CD4-positive, alpha-beta memory T cell (primary cell): ENCODE measurements around the gene VAV2. TPM values are rescaled to one million over a fixed set of nuclear protein-coding genes. Genes with fewer than 3 reads are reported as not detected.

Experiments used
- CTCF ChIA-PET: fragments of 350-600 bp; sonication (Branson Sonifier 250); formaldehyde crosslinking; loops from one replicate; lab custom pipeline; 2021; ENCODE audit warnings: inconsistent platforms; ENCODE audit not compliant: partially characterized antibody; lab: Charles Lee
- POLR2A ChIA-PET: fragments of 350-600 bp; sonication (Branson Sonifier 250); formaldehyde crosslinking; loops from one replicate; lab custom pipeline; 2021; ENCODE audit not compliant: partially characterized antibody; lab: Charles Lee
- DNase-seq, 5 donors: peaks; one replicate each; pipeline versions ENCODE4 v3.0.0 to v3.0.0-alpha.2; 2020 to 2022; ENCODE audit warnings: mixed read lengths in 1 of 5
- H3K27ac ChIP-seq: one replicate; pipeline ENCODE4 v1.7.0; 2013; ENCODE audit warnings: low read depth, low read length
- H3K27me3 ChIP-seq: 2 replicates; pipeline ENCODE4 v1.7.0; 2013; ENCODE audit warnings: mild to moderate bottlenecking, low read length, moderate library complexity; ENCODE audit not compliant: insufficient read depth
- H3K36me3 ChIP-seq: 2 replicates; pipeline ENCODE4 v1.7.0; 2013; ENCODE audit warnings: mild to moderate bottlenecking, low read length, moderate library complexity; ENCODE audit not compliant: insufficient read depth
- H3K4me1 ChIP-seq: 2 replicates; pipeline ENCODE4 v1.7.0; 2013; ENCODE audit warnings: mild to moderate bottlenecking, low read length, moderate library complexity; ENCODE audit not compliant: insufficient read depth
- H3K4me3 ChIP-seq, 2 donors: one replicate each; pipeline ENCODE4 v1.7.0; 2013; ENCODE audit warnings: low read length in 2 of 2, mild to moderate bottlenecking in 1 of 2
- H3K9me3 ChIP-seq, 2 donors: one replicate each; pipeline ENCODE4 v1.7.0; 2013; ENCODE audit warnings: low read length in 2 of 2, control low read depth in 1 of 2; ENCODE audit not compliant: control insufficient read depth in 1 of 2
- H3K27ac Mint-ChIP-seq, 7 donors: one replicate each; pipeline ENCODE4 v1.8.0; 2020 to 2021; ENCODE audit warnings: mixed read lengths in 7 of 7, mild to moderate bottlenecking in 6 of 7, inconsistent platforms in 3 of 7, moderate library complexity in 3 of 7
- H3K27me3 Mint-ChIP-seq, 2 donors: one replicate each; pipeline ENCODE4 v1.8.0; 2020 to 2021; ENCODE audit warnings: mixed read lengths in 2 of 2
- H3K36me3 Mint-ChIP-seq, 2 donors: one replicate each; pipeline ENCODE4 v1.8.0; 2020 to 2021; ENCODE audit warnings: mixed read lengths in 2 of 2, inconsistent platforms in 1 of 2, mild to moderate bottlenecking in 1 of 2
- H3K4me1 Mint-ChIP-seq, 4 donors: one replicate each; pipeline ENCODE4 v1.8.0; 2020 to 2021; ENCODE audit warnings: mixed read lengths in 4 of 4, mild to moderate bottlenecking in 1 of 4
- H3K4me3 Mint-ChIP-seq, 8 donors: one replicate each; pipeline ENCODE4 v1.8.0; 2020 to 2021; ENCODE audit warnings: mixed read lengths in 8 of 8, mild to moderate bottlenecking in 7 of 8, moderate library complexity in 6 of 8, inconsistent platforms in 3 of 8
- H3K9me3 Mint-ChIP-seq, 8 donors: one replicate each; pipeline ENCODE4 v1.8.0; 2020 to 2021; ENCODE audit warnings: mixed read lengths in 8 of 8, mild to moderate bottlenecking in 5 of 8, inconsistent platforms in 3 of 8, moderate library complexity in 1 of 8
- intact Hi-C: fragments of 100-400 bp; cut with micrococcal nuclease; formaldehyde crosslinking; loops from one replicate; pipeline ENCODE4 v1.15.1; 2023
- polyA plus RNA-seq, 2 donors: library from polyadenylated mRNA; unstranded; fragments of 300-500 nt; fragmentation: Illumina TruSeq; gene quantifications; one replicate each; pipeline ENCODE4 v1.2.3, GENCODE V29; 2021
- total RNA-seq, 2 experiments: library from RNA; stranded (reverse); gene quantifications; one replicate each; pipeline ENCODE4 v1.2.3, GENCODE V29; 2021

VAV2 gene
- total and polyA plus RNA-seq, 4 experiments from 2014 or later: 0.26 to 3.0 (median 1.0) TPM

- H3K4me3 Mint-ChIP-seq: no peak overlapping the region
- H3K27ac Mint-ChIP-seq: no peak overlapping the region
- DNase-seq: no peak
- intact Hi-C loops: no loop called here
- CTCF ChIA-PET: no interaction called here
- Histone ChIP-seq H3K4me1 (no peaks in the 10 kb centered on the region), H3K27ac (no peak overlapping the region), H3K36me3 (no peaks in the 10 kb centered on the region), H3K4me3 (no peak overlapping the region), H3K27me3 (no peaks in the 10 kb centered on the region), H3K9me3 (no peaks in the 10 kb centered on the region)
- H3K9me3 Mint-ChIP-seq: peaks cover 0 to 1% (median 0%) of the 10 kb centered on the region in 8 donors
- H3K27me3 Mint-ChIP-seq: peaks cover 0 to 2% of the 10 kb centered on the region in 2 donors
- no peaks in the 10 kb centered on the region for H3K36me3 Mint-ChIP-seq
- H3K4me1 Mint-ChIP-seq: peaks cover 0 to 4% (median 0%) of the 10 kb centered on the region in 4 donors
- POLR2A ChIA-PET: no interaction called here
Measured at GRCh38 chr9:133982971-133983720, 9.0 kb downstream of the VAV2 start.

DNA sequence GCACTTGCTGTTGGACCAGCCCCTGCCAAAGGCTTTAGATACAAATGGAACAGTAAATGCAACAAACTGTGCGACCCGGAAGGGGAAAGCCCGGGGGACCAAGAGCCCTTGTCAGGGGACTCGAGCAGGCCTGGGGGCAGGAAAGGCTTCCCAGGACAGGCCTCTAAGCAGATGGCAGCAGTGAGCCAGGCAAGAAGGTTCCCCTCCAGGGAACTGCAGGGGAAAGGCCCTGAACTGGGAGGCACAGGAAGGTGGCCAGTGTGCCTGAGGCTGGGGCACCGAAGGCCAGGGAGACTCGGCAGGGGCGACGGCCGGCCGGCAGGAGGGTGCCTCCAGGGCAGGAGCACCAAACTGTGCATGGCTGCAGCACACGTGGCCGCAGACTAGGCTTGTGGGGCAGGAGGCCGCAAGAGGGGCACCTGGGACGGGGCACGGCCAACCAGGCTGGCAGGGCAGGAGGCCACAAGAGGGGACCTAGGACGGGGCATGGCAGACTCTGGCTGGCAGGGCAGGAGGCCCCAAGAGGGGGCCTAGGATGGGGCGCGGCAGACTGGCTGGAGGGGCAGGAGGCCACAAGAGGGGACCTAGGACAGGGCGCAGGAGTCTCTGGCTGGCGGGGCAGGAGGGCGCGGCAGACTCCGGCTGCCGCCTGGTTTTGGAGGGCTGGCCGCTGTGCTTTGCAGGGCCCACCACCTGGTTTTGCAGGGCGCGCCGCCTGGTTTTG, 10.0 kb downstream of the VAV2 start:
- Histone ChIP-seq H3K27me3 (no peaks in the 10 kb centered on the region), H3K36me3 (no peaks in the 10 kb centered on the region), H3K4me1 (no peaks in the 10 kb centered on the region), H3K4me3 (no peak overlapping the region), H3K27ac (no peak overlapping the region), H3K9me3 (no peaks in the 10 kb centered on the region)
- ChIA-PET POLR2A (no interaction called here), CTCF (no interaction called here)
- Mint-ChIP-seq H3K27me3 (peaks cover 0 to 2% of the 10 kb centered on the region in 2 donors), H3K4me3 (no peak overlapping the region), H3K27ac (no peak overlapping the region), H3K9me3 (no peaks in the 10 kb centered on the region), H3K36me3 (no peaks in the 10 kb centered on the region), H3K4me1 (no peaks in the 10 kb centered on the region)
- no peak for DNase-seq
- intact Hi-C loops: no loop called here

- Mint-ChIP-seq H3K9me3 (no peaks in the 10 kb centered on the region), H3K27ac (no peak overlapping the region), H3K36me3 (no peaks in the 10 kb centered on the region), H3K4me3 (no peak overlapping the region), H3K27me3 (peaks cover 0 to 2% of the 10 kb centered on the region in 2 donors), H3K4me1 (no peaks in the 10 kb centered on the region)
- POLR2A ChIA-PET: no interaction called here
- no peak overlapping the region for H3K4me3 ChIP-seq
- DNase-seq: peak in 1 of 5 donors; percentile 7
- no peaks in the 10 kb centered on the region for H3K9me3 ChIP-seq
- H3K27me3 ChIP-seq: no peaks in the 10 kb centered on the region
- intact Hi-C loops: no loop called here
- CTCF ChIA-PET: no interaction called here
- no peak overlapping the region for H3K27ac ChIP-seq
- no peaks in the 10 kb centered on the region for H3K4me1 ChIP-seq
- H3K36me3 ChIP-seq: no peaks in the 10 kb centered on the region
Measured at GRCh38 chr9:133981589-133981957, 10.6 kb downstream of the VAV2 start.

DNA sequence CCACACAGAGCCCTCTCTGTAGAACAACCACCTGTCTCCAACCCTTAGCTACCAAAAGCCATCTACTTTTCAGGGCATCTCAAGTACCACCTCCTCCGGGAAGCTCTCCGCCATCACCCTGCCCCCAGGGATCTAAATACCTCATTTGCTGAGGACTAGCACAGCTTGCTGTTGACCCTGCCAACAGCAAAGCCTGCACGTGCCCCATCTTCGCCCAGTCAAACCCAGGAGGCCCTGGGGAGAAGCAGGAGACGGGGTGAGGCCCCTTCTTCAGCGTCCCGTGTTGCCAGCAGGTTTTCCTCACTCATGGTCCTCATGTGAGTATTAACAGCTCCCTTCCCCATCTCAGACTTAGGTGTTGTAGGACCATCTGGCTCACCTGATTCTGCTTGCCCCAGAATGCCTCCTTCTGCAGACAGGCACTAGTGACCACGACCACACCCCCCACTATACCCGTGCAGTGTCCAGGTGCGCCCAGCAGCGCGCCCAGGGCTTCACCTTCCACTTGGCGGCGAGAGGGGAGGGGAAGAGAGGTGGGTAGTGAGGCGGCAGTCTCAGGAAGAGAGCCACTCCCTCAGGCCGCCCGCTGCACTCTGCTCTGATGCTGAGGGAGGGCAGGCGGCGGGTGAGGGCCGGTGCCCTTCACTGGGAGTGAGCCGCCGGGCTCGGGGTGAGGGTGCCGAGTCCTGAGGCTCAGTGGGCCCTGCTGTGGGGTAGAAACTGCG, 11.1 kb downstream of the VAV2 start:
- Mint-ChIP-seq H3K36me3 (no peaks in the 10 kb centered on the region), H3K4me3 (no peak overlapping the region), H3K4me1 (no peaks in the 10 kb centered on the region), H3K9me3 (no peaks in the 10 kb centered on the region), H3K27ac (no peak overlapping the region), H3K27me3 (no peaks in the 10 kb centered on the region)
- ChIA-PET CTCF (no interaction called here), POLR2A (no interaction called here)
- H3K27me3 ChIP-seq: no peaks in the 10 kb centered on the region
- H3K27ac ChIP-seq: no peak overlapping the region
- intact Hi-C loops: no loop called here
- no peak overlapping the region for H3K4me3 ChIP-seq
- H3K36me3 ChIP-seq: no peaks in the 10 kb centered on the region
- no peaks in the 10 kb centered on the region for H3K9me3 ChIP-seq
- DNase-seq: no peak
- no peaks in the 10 kb centered on the region for H3K4me1 ChIP-seq

- ChIA-PET CTCF (no interaction called here), POLR2A (no interaction called here)
- Mint-ChIP-seq H3K27ac (peak overlapping the region in 1 of 7 donors; percentile 75), H3K4me1 (no peaks in the 10 kb centered on the region), H3K27me3 (no peaks in the 10 kb centered on the region), H3K36me3 (no peaks in the 10 kb centered on the region), H3K4me3 (no peak overlapping the region), H3K9me3 (no peaks in the 10 kb centered on the region)
- DNase-seq: peak in 1 of 5 donors; percentile 5
- H3K27ac ChIP-seq: no peak overlapping the region
- intact Hi-C loops: no loop called here
- no peaks in the 10 kb centered on the region for H3K27me3 ChIP-seq
- H3K4me1 ChIP-seq: no peaks in the 10 kb centered on the region
- H3K4me3 ChIP-seq: no peak overlapping the region
- no peaks in the 10 kb centered on the region for H3K9me3 ChIP-seq
- H3K36me3 ChIP-seq: no peaks in the 10 kb centered on the region
Measured at GRCh38 chr9:133979921-133980863, 11.9 kb downstream of the VAV2 start.

GRCh38 chr9:133979273-133979920, 12.7 kb downstream of the VAV2 start:
- Histone ChIP-seq H3K27me3 (no peaks in the 10 kb centered on the region), H3K4me3 (no peak overlapping the region), H3K27ac (no peak overlapping the region), H3K9me3 (no peaks in the 10 kb centered on the region), H3K4me1 (no peaks in the 10 kb centered on the region), H3K36me3 (no peaks in the 10 kb centered on the region)
- no peaks in the 10 kb centered on the region for H3K36me3 Mint-ChIP-seq
- H3K9me3 Mint-ChIP-seq: no peaks in the 10 kb centered on the region
- no peak for DNase-seq
- ChIA-PET CTCF (no interaction called here), POLR2A (no interaction called here)
- H3K4me1 Mint-ChIP-seq: no peaks in the 10 kb centered on the region
- H3K27me3 Mint-ChIP-seq: no peaks in the 10 kb centered on the region
- peak overlapping the region in 1 of 7 donors; percentile 75 for H3K27ac Mint-ChIP-seq
- intact Hi-C loops: no loop called here
- no peak overlapping the region for H3K4me3 Mint-ChIP-seq
